Sigmoid colon (tissue), 7 donors: ENCODE measurements around the gene UBAP2. TPM values are rescaled to one million over a fixed set of nuclear protein-coding genes. Genes with fewer than 3 reads are reported as not detected.

Experiments used
- DNase-seq: peaks from one replicate; pipeline ENCODE4 v3.0.0-alpha.2; 2019
- H3K27ac ChIP-seq, 4 donors: fragments of 200-600 bp; sonication (generic); one replicate each; pipeline ENCODE4 v1.5.1; 2016 to 2019; ENCODE audit warnings: mild to moderate bottlenecking in 1 of 4
- H3K27me3 ChIP-seq, 3 donors: fragments of 200-600 bp; sonication (generic); one replicate each; pipeline ENCODE4 v1.5.1; 2019; ENCODE audit warnings: mild to moderate bottlenecking in 1 of 3
- H3K36me3 ChIP-seq, 4 donors: fragments of 200-600 bp; sonication (generic); one replicate each; pipeline ENCODE4 v1.5.1; 2016 to 2019
- H3K4me1 ChIP-seq, 4 donors: fragments of 200-600 bp; sonication (generic); one replicate each; pipeline ENCODE4 v1.5.1; 2017 to 2019
- H3K4me3 ChIP-seq, 4 donors: fragments of 200-600 bp; sonication (generic); one replicate each; pipeline ENCODE4 v1.5.1; 2017 to 2019; ENCODE audit warnings: mild to moderate bottlenecking in 2 of 4, moderate library complexity in 1 of 4
- H3K9me3 ChIP-seq, 4 donors: fragments of 200-600 bp in 3 of 4; sonication (generic) in 3 of 4; one replicate each; pipeline versions ENCODE4 v1.5.1 to v1.6.1; 2013 to 2019
- EP300 ChIP-seq, 4 donors: sonication (generic); formaldehyde crosslinking; IDR thresholded peaks; one replicate each; pipeline ENCODE4 v1.6.1; 2017; ENCODE audit warnings: antibody characterized with exemption in 4 of 4
- POLR2A ChIP-seq, 2 donors: fragments of 450-650 bp; IDR thresholded peaks; one replicate each; pipeline ENCODE4 v1.6.1; 2016; ENCODE audit warnings: antibody characterized with exemption in 2 of 2, mild to moderate bottlenecking in 2 of 2, moderate library complexity in 2 of 2
- POLR2AphosphoS5 ChIP-seq, 4 donors: sonication (generic); formaldehyde crosslinking; IDR thresholded peaks; one replicate each; pipeline ENCODE4 v1.6.1; 2017; ENCODE audit warnings: antibody characterized with exemption in 4 of 4
- WGBS, 2 donors: extraction: QIAGEN DNeasy Blood & Tissue Kit; methylation state at CpG; one replicate each; pipeline ENCODE4 v1.1.7; 2013; 5-methylcytosine and 5-hydroxymethylcytosine counted together
- intact Hi-C: fragments of 100-400 bp; cut with DNase I; formaldehyde crosslinking; loops from one replicate; pipeline ENCODE4 v1.15.1; 2023
- polyA plus RNA-seq, 3 donors: library from polyadenylated mRNA; stranded (reverse); fragments of 200-250 nt; gene quantifications; one replicate each; pipeline ENCODE4 v1.2.3, GENCODE V29; 2013
- total RNA-seq, 4 donors: library from RNA; depleted of rRNA; stranded (reverse); fragments of >200 nt; gene quantifications; one replicate each; pipeline ENCODE4 v1.1.0, GENCODE V29; 2016
- TF ChIP-seq, protein P1 (sequence below), 4 experiments: fragments of 450-650 bp in 3 of 4; fragments of 200-600 bp in 1 of 4; IDR thresholded peaks; one replicate each; pipeline ENCODE4 v1.5.1; 2016 to 2019; ENCODE audit warnings: antibody characterized with exemption in 4 of 4, mild to moderate bottlenecking in 3 of 4, moderate library complexity in 2 of 4
- donor health status: healthy with polysubstance abuse.
- donor health status: Bipolar disorder and iron deficiency.
- donor health status: healthy.

UBAP2 gene
- total and polyA plus RNA-seq, 7 donors = 6.6 to 50.4 (median 28.8) TPM

DNA sequence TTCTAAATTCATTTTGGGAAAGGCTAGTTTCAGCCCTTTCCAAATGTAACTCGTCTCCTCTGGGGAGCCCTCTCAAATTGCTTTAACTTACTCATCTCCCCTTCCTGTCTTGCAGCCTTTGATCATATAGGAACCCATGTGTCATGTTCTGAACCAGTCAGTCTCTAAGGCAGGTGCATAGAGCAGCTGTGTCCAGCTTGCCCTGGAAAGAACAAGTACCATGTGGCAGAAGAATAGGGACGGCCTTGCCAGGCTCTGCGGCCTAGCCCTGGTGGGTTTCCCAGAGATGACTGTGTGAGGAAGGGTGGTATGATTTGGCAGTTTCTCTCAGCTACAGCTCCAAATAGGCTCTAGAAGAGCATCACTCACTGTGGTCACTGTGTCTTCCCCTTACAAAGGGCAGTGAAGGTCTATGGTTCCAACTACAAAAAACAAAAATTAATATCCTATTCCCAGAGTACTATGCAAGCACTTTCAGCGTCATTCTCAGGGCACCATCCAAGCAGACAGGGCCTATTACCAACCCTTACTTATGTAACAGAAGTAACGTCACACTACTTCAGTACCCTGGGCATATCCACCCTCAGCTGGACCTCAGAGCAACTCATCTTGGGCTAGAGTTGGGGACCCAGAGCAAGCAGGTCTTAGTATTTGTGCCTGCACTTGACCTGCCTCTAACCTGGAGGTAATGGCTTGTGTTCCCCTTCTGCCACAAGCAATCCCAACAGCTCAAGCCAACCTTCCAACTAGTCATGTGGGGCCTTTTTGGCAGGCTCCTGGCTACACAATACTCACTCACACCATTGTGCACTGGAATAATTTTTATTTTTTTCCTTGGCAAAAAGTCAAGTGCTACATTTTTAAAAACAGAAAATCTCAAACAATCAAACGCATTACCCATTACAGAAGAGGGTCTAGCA lies 37.2 kb upstream of the UBAP2 start:
- 89 to 90% methylated on average over 6 of the region's 6 CpGs for WGBS, 2 donors
- H3K4me1 ChIP-seq = peaks cover 0 to 45% (median 34%) of the 10 kb centered on the region in 4 donors

DNA sequence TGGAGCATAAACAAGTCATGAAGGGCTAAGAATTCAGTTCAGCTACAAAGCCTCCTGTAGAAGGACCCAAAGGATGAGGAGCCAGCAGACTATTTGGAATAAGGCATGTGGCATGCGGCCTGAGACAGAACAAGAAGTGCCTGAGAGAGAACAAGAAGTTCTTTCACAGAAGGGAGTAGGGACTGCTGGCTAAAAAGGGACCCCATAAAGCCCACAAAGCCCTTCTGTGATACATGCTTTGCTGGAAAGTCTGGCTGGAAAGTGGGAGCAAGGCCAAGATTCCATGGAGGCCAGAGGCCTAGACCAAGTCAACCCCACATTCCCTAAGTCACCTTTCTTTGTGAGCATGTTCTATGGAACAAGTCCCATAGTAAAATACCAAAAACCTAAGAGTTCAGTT lies 35.9 kb upstream of the UBAP2 start:
- Histone ChIP-seq H3K27ac (peak overlapping the region; percentile 69 to 82 (median 80)), H3K4me1 (peaks cover 0 to 45% (median 34%) of the 10 kb centered on the region in 4 donors), H3K9me3 (no peaks in the 10 kb centered on the region), H3K36me3 (peaks cover 0 to 29% (median 23%) of the 10 kb centered on the region in 4 donors), H3K4me3 (no peak overlapping the region), H3K27me3 (no peaks in the 10 kb centered on the region)
- 34 to 81% methylated on average over 1 of the region's 1 CpG for WGBS, 2 donors
- peak; percentile 85 for DNase-seq
- intact Hi-C loops = no loop called here
- TF ChIP-seq, protein P1, sequence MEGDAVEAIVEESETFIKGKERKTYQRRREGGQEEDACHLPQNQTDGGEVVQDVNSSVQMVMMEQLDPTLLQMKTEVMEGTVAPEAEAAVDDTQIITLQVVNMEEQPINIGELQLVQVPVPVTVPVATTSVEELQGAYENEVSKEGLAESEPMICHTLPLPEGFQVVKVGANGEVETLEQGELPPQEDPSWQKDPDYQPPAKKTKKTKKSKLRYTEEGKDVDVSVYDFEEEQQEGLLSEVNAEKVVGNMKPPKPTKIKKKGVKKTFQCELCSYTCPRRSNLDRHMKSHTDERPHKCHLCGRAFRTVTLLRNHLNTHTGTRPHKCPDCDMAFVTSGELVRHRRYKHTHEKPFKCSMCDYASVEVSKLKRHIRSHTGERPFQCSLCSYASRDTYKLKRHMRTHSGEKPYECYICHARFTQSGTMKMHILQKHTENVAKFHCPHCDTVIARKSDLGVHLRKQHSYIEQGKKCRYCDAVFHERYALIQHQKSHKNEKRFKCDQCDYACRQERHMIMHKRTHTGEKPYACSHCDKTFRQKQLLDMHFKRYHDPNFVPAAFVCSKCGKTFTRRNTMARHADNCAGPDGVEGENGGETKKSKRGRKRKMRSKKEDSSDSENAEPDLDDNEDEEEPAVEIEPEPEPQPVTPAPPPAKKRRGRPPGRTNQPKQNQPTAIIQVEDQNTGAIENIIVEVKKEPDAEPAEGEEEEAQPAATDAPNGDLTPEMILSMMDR (IDR thresholded peaks at IDR 0.05) = no peak
- no peak for TF ChIP-seq POLR2A (IDR thresholded peaks at IDR 0.05)
- TF ChIP-seq POLR2AphosphoS5 (IDR thresholded peaks at IDR 0.05) = peak in 3 of 4 donors; percentile 47 to 68 (median 52)
- peak in 3 of 4 donors; percentile 55 to 87 (median 60) for TF ChIP-seq EP300 (IDR thresholded peaks at IDR 0.05)

More for the DNA sequence above, 37.2 kb upstream of the UBAP2 start:
- H3K9me3 ChIP-seq = no peaks in the 10 kb centered on the region
- peak; percentile 48 for DNase-seq
- no peak overlapping the region for H3K4me3 ChIP-seq
- peak overlapping the region; percentile 69 to 82 (median 80) for H3K27ac ChIP-seq
- TF ChIP-seq POLR2AphosphoS5 (IDR thresholded peaks at IDR 0.05) = no peak
- no peak for TF ChIP-seq POLR2A (IDR thresholded peaks at IDR 0.05)
- TF ChIP-seq, protein P1 (IDR thresholded peaks at IDR 0.05) = no peak
- TF ChIP-seq EP300 (IDR thresholded peaks at IDR 0.05) = no peak
- H3K36me3 ChIP-seq = peaks cover 7 to 41% (median 34%) of the 10 kb centered on the region in 4 donors
- no peaks in the 10 kb centered on the region for H3K27me3 ChIP-seq
- intact Hi-C loops = no loop called here

DNA sequence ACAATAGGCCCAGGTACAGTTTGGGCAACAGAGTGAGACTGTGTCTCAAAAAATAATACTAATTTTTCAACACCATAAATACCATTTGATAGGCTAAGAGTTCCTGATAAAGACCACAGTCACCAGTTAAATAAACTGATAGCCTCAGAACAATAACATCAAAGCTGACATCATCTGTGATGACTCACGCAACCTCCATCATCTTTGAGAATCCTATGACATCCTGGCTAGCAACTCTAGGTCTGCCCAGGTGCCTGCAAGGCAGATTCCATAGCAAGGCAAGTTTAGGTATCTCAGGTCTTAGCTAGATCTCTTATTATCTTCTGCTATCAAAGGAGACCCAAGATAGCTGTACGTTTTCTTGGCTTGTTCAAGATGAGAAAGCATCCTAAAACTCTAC lies 30.5 kb upstream of the UBAP2 start:
- Histone ChIP-seq H3K4me1 (peaks cover 0 to 16% (median 12%) of the 10 kb centered on the region in 4 donors), H3K36me3 (no peaks in the 10 kb centered on the region), H3K4me3 (no peak overlapping the region), H3K27ac (no peak overlapping the region), H3K9me3 (no peaks in the 10 kb centered on the region), H3K27me3 (no peaks in the 10 kb centered on the region)
- TF ChIP-seq POLR2AphosphoS5 (IDR thresholded peaks at IDR 0.05) (no peak), EP300 (IDR thresholded peaks at IDR 0.05) (no peak), POLR2A (IDR thresholded peaks at IDR 0.05) (no peak)
- TF ChIP-seq, protein P1 (IDR thresholded peaks at IDR 0.05) = no peak
- intact Hi-C loops = no loop called here
- DNase-seq = no peak
- WGBS, 2 donors = 90 to 95% methylated on average over 2 of the region's 2 CpGs

DNA sequence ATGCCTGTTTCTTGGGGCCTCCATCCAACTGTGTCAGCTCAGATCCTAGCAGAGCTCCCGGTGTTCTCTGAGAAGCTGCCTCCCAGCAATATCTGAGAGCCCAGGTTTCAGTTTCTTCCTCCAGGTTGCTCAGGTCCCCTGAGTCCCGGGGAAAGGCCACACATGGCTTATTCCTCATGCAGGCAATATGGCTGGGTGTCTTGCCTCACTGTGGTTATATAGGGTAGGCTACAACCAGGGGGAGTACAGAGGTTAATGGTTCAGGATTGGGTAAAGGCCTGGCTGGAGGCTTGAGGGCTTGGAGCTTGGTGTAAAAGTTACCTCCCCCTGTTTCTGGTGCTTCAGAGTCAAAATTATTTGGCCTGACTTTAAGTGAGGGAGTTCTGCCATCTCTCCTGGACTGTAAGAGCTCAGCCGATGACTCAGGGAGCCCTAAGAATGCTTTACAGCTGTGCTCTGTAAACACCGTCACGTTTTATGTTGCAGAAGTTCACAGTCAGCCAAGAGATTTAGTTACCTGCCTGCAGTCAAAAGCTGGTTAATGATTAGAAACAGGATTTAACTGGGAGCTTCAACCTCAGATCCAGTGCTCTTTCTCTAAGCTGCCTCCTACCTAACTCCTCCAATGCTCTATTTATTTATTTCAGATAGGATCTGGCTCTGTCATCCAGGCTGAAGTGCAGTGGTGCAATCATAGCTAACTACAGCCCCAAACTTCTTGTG lies 24.3 kb upstream of the UBAP2 start:
- Histone ChIP-seq H3K4me3 (no peak overlapping the region), H3K27me3 (no peaks in the 10 kb centered on the region), H3K4me1 (peaks cover 0 to 24% (median 22%) of the 10 kb centered on the region in 4 donors), H3K9me3 (no peaks in the 10 kb centered on the region), H3K27ac (peak overlapping the region; percentile 67 to 77 (median 72)), H3K36me3 (no peaks in the 10 kb centered on the region)
- 24 to 59% methylated on average over 5 of the region's 5 CpGs for WGBS, 2 donors
- TF ChIP-seq POLR2A (IDR thresholded peaks at IDR 0.05) (no peak), POLR2AphosphoS5 (IDR thresholded peaks at IDR 0.05) (peak in 3 of 4 donors; percentile 20 to 54 (median 38)), EP300 (IDR thresholded peaks at IDR 0.05) (no peak)
- TF ChIP-seq, protein P1 (IDR thresholded peaks at IDR 0.05) = no peak
- DNase-seq = peak; percentile 69
- intact Hi-C loops = loop anchor here (5.0 kb wide), 2 partner anchors 146 to 261 kb away; no protein-coding TSS in a partner anchor
